K562 (cell line): ENCODE results near the gene TMEM86B. TPM values are rescaled to one million over a fixed set of nuclear protein-coding genes. Genes with fewer than 3 reads are reported as not detected.

Experiments
- CBFA2T3 ChIP-seq: fragments of 450-650 bp; IDR thresholded peaks from 2 replicates; pipeline ENCODE4 v1.6.1; 2017
- CEBPG ChIP-seq, 3 experiments: fragments of 200-800 bp in 1 of 3; sonication (Bioruptor generic) in 1 of 3; sonication (generic) in 1 of 3; formaldehyde crosslinking in 1 of 3; IDR thresholded peaks in 2 of 3; conservative IDR thresholded peaks in 1 of 3; 2 replicates each; pipeline versions ENCODE4 v1.6.1 to v1.8.0; 2016 to 2022; ENCODE audit warnings: missing compliant biosample characterization in 2 of 3, missing genetic modification characterization in 2 of 3, mild to moderate bottlenecking in 1 of 3, missing genetic modification reagents in 1 of 3
- EGR1 ChIP-seq: fragments of 450-650 bp; conservative IDR thresholded peaks from 2 replicates; pipeline ENCODE4 v1.6.1; 2017; ENCODE audit warnings: mild to moderate bottlenecking
- FOXK1 ChIP-seq: sonication (generic); formaldehyde crosslinking; IDR thresholded peaks from 2 replicates; pipeline ENCODE4 v1.8.0; 2022; ENCODE audit warnings: missing genetic modification reagents, mild to moderate bottlenecking, borderline replicate concordance
- GATAD2A ChIP-seq: fragments of 450-650 bp; IDR thresholded peaks from 2 replicates; pipeline ENCODE4 v1.6.1; 2017
- GTF2E2 ChIP-seq: fragments of 200-800 bp; sonication (Bioruptor generic); IDR thresholded peaks from 2 replicates; pipeline ENCODE4 v1.6.1; 2016; ENCODE audit warnings: missing genetic modification characterization, missing compliant biosample characterization
- HLTF ChIP-seq: fragments of 450-650 bp; IDR thresholded peaks from 2 replicates; pipeline ENCODE4 v1.6.1; 2016
- IRF2 ChIP-seq: sonication (generic); formaldehyde crosslinking; IDR thresholded peaks from 2 replicates; pipeline ENCODE4 v1.8.1; 2022; ENCODE audit warnings: mild to moderate bottlenecking, missing genetic modification reagents
- MCM3 ChIP-seq: fragments of 450-650 bp; IDR thresholded peaks from 2 replicates; pipeline ENCODE4 v1.6.1; 2016
- MIER1 ChIP-seq: fragments of 450-650 bp; IDR thresholded peaks from 2 replicates; pipeline ENCODE4 v1.6.1; 2016; ENCODE audit warnings: antibody characterized with exemption, mild to moderate bottlenecking, low read depth
- NEUROD1 ChIP-seq: fragments of 150-350 bp; IDR thresholded peaks from 2 replicates; pipeline ENCODE4 v1.6.1; 2014; ENCODE audit warnings: borderline replicate concordance, low read length, low read depth; ENCODE audit not compliant: partially characterized antibody
- NFATC3 ChIP-seq: fragments of 450-650 bp; IDR thresholded peaks from 2 replicates; pipeline ENCODE4 v1.6.1; 2017; ENCODE audit warnings: mild to moderate bottlenecking
- NFIX ChIP-seq: fragments of 250-450 bp; sonication (Bioruptor Pico); IDR thresholded peaks from 2 replicates; pipeline ENCODE4 v1.4.0; 2020; ENCODE audit warnings: low read depth, mild to moderate bottlenecking, moderate library complexity
- NRF1 ChIP-seq, 2 experiments: fragments of 450-650 bp; IDR thresholded peaks in 1 of 2; conservative IDR thresholded peaks in 1 of 2; 2 replicates each; pipeline ENCODE4 v1.6.1; 2014; ENCODE audit warnings: mild to moderate bottlenecking in 2 of 2
- NUFIP1 ChIP-seq: fragments of 450-650 bp; IDR thresholded peaks from 2 replicates; pipeline ENCODE4 v1.6.1; 2018; ENCODE audit not compliant: partially characterized antibody
- RBM14 ChIP-seq: fragments of 200-400 bp; formaldehyde crosslinking; IDR thresholded peaks from 2 replicates; pipeline ENCODE4 v1.6.1; 2018; ENCODE audit warnings: low read depth, mild to moderate bottlenecking, low read length, moderate library complexity, borderline replicate concordance; ENCODE audit not compliant: insufficient read depth
- SOX6 ChIP-seq: fragments of 450-650 bp; IDR thresholded peaks from 2 replicates; pipeline ENCODE4 v1.6.1; 2014; ENCODE audit warnings: mild to moderate bottlenecking
- SP2 ChIP-seq: IDR thresholded peaks from 2 replicates; pipeline ENCODE4 v1.6.1; 2011; ENCODE audit warnings: mild to moderate bottlenecking, low read depth, low read length, moderate library complexity; ENCODE audit not compliant: poor library complexity, severe bottlenecking; ENCODE audit errors: extremely low read depth
- ZSCAN29 ChIP-seq: fragments of 450-650 bp; IDR thresholded peaks from 2 replicates; pipeline ENCODE4 v1.6.1; 2017
- polyA plus RNA-seq, 8 experiments: library from polyadenylated mRNA; depleted of rRNA in 4 of 8; stranded (reverse) in 5 of 8; unstranded in 3 of 8; fragments of >200 nt; fragmentation: Nextera tagmentation in 2 of 8; fragmentation: Illumina TruSeq in 1 of 8; extraction: Ambion mirVana in 2 of 8; extraction: Trizol in 1 of 8; gene quantifications; 2 replicates each; pipeline versions ENCODE4 v1.2.1 to v1.2.3, GENCODE V29; 2011 to 2014; ENCODE audit warnings: inconsistent platforms in 1 of 8, missing spikeins in 1 of 8
- total RNA-seq, 7 experiments: library from RNA; depleted of rRNA in 6 of 7; stranded (reverse); fragments of >200 nt in 6 of 7; fragmentation: Illumina TruSeq in 2 of 7; extraction: Trizol in 2 of 7; gene quantifications; 2 replicates each; pipeline versions ENCODE4 v1.2.1 to v1.2.3, GENCODE V29; 2011 to 2021; ENCODE audit warnings: low replicate concordance in 1 of 7
- TF ChIP-seq, protein P1 (sequence below): fragments of 450-650 bp; IDR thresholded peaks from 2 replicates; pipeline ENCODE4 v1.6.1; 2016; ENCODE audit warnings: antibody characterized with exemption
- TF ChIP-seq, protein P2 (sequence below), 3 experiments: fragments of 200-800 bp in 1 of 3; sonication (Bioruptor generic) in 1 of 3; sonication (generic) in 1 of 3; formaldehyde crosslinking in 1 of 3; IDR thresholded peaks; 2 replicates each; pipeline versions ENCODE4 v1.6.1 to v1.8.0; 2016 to 2022; ENCODE audit warnings: mild to moderate bottlenecking in 2 of 3, missing compliant biosample characterization in 2 of 3, missing genetic modification characterization in 2 of 3, missing genetic modification reagents in 1 of 3
- TF ChIP-seq, protein P3 (sequence below): fragments of 450-650 bp; formaldehyde crosslinking; conservative IDR thresholded peaks from 2 replicates; pipeline ENCODE4 v1.4.0; 2022; ENCODE audit warnings: mild to moderate bottlenecking, missing genetic modification characterization
- TF ChIP-seq, protein P4 (sequence below): fragments of 200-800 bp; sonication (Bioruptor generic); IDR thresholded peaks from 2 replicates; pipeline ENCODE4 v1.6.1; 2017; ENCODE audit warnings: missing genetic modification characterization, missing compliant biosample characterization

Gene TMEM86B
- total and polyA plus RNA-seq, 9 of the 15 experiments (the other 6 are each of a cell fraction or from before 2014, with no cell fraction given), result 0.28 to 7.9 (median 2.1) TPM

DNA sequence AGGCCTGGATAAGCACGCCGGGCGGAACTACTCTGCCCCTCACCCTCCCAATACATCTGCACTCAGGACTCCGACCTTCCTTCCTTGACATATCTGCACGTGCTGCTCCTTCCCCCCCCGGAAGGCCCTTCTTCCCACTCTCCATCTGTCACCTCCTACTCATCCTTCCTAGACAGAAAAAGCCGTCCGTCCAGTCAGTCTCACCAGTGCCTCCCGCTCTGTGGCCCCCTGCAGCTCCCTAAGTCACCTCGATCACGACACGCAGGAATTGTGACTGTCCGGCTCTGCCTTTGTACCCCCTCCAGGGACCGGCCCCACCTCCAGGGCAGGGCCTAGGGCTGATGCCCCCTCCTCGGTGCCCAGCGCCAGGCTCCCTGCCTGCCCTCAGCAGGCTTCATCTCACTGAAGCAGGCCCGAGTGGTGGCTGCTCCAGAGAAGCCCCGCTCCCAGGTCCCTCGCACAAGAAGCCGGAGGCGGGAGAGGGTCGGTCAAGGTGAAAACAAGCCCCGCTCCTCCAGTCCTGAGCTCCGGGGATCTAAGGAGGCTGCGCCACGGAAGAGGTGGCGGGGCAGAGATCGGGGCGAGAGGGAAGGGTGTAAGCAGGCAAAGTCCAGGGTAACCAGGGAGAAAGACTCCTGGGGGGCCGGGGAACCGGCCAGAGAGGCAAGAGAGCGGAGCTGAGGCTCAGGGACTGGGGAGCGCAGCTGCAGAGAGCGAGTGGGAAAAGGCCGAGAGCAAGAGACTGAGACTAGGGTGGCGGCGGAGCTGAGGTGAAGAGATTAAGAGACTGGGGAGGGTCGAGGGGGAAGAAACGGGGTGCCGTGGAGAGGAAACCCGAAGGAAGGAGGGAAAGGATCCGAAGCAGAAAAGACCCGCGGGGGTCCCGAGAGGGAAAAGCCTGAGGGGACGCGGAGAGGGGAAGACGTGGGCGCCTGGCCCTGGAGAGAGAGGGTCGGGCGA lies 29.2 kb upstream of the TMEM86B start (continued):
- TF ChIP-seq IRF2 (CRISPR knock-in tag), result no peak
- no peak for TF ChIP-seq CBFA2T3
- no peak for TF ChIP-seq NUFIP1
- no peak for TF ChIP-seq GATAD2A
- no peak for TF ChIP-seq RBM14
- TF ChIP-seq, protein P1, sequence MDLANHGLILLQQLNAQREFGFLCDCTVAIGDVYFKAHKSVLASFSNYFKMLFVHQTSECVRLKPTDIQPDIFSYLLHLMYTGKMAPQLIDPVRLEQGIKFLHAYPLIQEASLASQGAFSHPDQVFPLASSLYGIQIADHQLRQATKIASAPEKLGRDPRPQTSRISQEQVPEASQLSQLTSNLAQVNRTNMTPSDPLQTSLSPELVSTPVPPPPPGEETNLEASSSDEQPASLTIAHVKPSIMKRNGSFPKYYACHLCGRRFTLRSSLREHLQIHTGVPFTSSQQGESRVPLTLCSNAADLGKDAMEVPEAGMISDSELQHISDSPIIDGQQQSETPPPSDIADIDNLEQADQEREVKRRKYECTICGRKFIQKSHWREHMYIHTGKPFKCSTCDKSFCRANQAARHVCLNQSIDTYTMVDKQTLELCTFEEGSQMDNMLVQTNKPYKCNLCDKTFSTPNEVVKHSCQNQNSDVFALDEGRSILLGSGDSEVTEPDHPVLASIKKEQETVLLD, result no peak
- no peak for TF ChIP-seq NFIX (CRISPR knock-in tag)
- no peak for TF ChIP-seq SOX6
- TF ChIP-seq, protein P2, sequence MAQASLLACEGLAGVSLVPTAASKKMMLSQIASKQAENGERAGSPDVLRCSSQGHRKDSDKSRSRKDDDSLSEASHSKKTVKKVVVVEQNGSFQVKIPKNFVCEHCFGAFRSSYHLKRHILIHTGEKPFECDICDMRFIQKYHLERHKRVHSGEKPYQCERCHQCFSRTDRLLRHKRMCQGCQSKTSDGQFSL (CRISPR knock-in tag; IDR thresholded peaks at IDR 0.05), result peak; percentile 69
- TF ChIP-seq, protein P2 (tag; IDR thresholded peaks at IDR 0.05), result peak in 1 of 2 experiments; percentile 74; a peak in 2 of 4 replicates
- TF ChIP-seq, protein P3, sequence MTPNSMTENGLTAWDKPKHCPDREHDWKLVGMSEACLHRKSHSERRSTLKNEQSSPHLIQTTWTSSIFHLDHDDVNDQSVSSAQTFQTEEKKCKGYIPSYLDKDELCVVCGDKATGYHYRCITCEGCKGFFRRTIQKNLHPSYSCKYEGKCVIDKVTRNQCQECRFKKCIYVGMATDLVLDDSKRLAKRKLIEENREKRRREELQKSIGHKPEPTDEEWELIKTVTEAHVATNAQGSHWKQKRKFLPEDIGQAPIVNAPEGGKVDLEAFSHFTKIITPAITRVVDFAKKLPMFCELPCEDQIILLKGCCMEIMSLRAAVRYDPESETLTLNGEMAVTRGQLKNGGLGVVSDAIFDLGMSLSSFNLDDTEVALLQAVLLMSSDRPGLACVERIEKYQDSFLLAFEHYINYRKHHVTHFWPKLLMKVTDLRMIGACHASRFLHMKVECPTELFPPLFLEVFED (CRISPR knock-in tag), result no peak
- no peak for TF ChIP-seq MIER1
- no peak for TF ChIP-seq GTF2E2
- no peak for TF ChIP-seq MCM3
- TF ChIP-seq CEBPG (CRISPR knock-in tag; IDR thresholded peaks at IDR 0.05), result no peak
- TF ChIP-seq CEBPG (tag; conservative IDR thresholded peaks at IDR 0.05 in 1 of 2, IDR thresholded peaks at IDR 0.05 in 1 of 2), result no peak
- TF ChIP-seq NFATC3, result no peak
- TF ChIP-seq, protein P4, sequence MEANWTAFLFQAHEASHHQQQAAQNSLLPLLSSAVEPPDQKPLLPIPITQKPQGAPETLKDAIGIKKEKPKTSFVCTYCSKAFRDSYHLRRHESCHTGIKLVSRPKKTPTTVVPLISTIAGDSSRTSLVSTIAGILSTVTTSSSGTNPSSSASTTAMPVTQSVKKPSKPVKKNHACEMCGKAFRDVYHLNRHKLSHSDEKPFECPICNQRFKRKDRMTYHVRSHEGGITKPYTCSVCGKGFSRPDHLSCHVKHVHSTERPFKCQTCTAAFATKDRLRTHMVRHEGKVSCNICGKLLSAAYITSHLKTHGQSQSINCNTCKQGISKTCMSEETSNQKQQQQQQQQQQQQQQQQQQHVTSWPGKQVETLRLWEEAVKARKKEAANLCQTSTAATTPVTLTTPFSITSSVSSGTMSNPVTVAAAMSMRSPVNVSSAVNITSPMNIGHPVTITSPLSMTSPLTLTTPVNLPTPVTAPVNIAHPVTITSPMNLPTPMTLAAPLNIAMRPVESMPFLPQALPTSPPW (CRISPR knock-in tag), result peak; percentile 64
- no peak for TF ChIP-seq NEUROD1
- TF ChIP-seq HLTF, result no peak
- TF ChIP-seq SP2, result no peak
- no peak; a peak in 1 of 4 replicates for TF ChIP-seq NRF1 (conservative IDR thresholded peaks at IDR 0.05 in 1 of 2, IDR thresholded peaks at IDR 0.05 in 1 of 2)
- TF ChIP-seq FOXK1 (CRISPR knock-in tag), result no peak
- no peak for TF ChIP-seq ZSCAN29
- peak; percentile 70 for TF ChIP-seq EGR1
